SIG-M5 treated with dmso at 0.1 percent for 504 hours (cell line): ENCODE data around the gene MEF2C.
"Not testable (repeated sequence)": the region's sequence is repeated elsewhere in the genome, so short reads cannot be mapped to it uniquely, and the experiment has no call there.

Experiments used
- DNase-seq: peaks from one replicate; lab custom pipeline; 2025; ENCODE audit not compliant: unreplicated experiment; lab: John Stamatoyannopoulos, UW

MEF2C gene

DNA sequence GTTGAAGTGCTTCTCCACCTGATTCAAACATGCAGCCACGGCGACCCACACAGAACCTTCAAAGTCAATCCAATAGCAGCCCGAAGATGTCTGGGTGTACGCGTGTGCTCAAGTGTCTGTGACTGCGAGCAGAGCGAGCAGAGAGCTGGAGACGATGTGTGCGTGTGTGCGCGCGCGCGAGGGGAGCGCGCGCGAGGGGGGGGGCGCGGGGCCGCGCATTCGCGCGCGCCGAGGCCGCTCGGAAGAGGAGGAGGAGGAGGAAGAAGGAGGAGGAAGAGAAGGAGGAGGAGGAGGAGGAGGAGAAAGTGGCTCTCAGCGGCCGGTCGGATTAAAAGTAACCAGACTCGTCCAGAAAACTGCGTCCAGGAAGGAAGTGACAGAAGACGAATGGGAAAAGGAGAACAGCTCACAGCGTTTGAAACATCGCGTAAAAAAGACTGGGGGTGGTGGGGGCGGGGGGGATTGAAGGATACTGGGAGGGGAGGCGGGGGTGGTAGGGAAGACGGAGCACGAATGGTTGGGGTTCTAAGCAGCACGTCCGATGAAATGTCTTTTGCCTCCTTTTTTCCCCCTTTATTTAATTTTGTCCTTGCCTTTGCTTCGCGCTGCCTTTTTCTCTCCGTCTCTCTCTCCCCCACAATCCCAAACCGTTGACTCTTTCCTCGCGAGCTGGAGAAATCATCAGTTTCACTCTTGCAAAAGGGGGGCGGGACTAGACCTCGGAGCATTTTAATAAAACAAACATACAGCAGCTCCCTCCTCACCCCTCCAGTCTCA is at the start of gene MEF2C:
MEF2C (minus strand) TSS at position 126 of the 777 bp plus-strand sequence. CDS start 59,396 bp downstream, outside the sequence.
- no peak for DNase-seq

DNA sequence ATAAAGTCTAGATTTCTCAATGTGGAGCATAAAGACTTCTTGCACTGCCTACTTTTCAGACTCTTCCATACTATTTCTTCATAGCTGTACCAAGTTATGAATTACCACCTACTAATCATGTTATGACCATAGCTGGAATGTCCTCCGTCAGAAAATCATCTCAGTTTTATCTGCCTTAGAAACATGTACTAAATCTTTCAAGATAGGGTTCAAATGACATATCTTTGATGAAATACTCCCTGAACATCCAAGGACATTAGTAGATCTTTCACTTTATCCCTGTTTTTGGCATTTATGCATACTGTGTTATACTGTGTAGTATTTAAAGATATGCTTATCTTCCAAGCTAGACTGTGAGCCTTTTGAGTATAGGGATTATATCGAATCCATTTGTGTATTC is 49.6 kb upstream of the MEF2C start:
- DNase-seq: no peak

DNA sequence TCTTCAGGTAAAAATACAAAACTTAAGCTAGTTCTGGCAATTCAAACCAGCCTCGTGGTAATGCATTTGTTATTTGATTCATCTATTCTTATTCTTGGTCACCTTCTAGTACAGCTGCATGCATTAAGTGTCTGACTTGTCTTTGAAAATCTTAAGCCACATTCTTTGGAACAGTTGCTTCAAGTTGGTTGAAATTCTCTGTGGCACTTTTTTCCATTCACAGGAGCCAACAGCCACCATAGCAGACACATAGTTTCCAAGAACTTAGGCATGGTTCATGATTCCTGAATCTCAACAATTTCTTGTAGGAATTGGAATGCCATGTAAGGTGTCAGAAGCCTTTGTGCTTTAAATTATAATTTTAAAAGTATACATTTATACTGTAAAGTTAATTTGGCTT is 47.4 kb upstream of the MEF2C start:
- no peak for DNase-seq

DNA sequence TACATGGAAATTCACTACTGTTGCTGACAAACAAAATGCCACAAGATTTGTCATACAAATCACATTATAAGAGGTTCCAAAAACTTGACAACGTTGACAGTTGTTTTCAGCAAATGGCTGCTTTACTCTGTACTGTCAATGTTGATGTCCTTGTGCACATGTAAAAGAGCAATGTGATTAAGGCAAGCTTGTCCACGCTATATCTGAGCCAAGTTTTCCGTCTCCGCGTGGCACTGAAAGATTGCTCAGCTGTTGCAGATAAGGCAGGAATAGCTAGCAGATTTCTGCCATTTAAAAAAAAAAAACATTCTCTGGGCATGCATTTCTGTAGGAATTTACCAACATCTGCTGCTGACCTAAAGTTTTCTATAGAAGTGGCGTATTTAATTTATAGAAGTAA is 46.4 kb upstream of the MEF2C start:
- DNase-seq: no peak

DNA sequence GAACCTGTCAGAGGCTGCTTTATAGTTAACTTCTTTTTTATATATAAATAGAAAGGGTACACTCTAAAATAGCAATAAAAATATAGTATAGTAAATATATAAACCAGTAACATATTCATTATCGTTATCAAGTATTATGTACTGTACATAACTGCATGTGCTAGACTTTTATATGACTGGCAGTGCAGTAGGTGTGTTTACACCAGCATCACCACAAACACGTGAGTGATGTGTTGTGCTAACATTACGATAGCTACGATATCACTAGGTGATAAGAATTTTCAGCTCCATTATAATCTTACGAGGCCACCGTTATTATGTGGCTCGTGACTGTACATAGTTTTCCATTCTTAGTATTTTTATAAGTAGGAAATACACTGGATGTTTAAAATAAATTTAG is 43.8 kb upstream of the MEF2C start:
- DNase-seq: no peak

DNA sequence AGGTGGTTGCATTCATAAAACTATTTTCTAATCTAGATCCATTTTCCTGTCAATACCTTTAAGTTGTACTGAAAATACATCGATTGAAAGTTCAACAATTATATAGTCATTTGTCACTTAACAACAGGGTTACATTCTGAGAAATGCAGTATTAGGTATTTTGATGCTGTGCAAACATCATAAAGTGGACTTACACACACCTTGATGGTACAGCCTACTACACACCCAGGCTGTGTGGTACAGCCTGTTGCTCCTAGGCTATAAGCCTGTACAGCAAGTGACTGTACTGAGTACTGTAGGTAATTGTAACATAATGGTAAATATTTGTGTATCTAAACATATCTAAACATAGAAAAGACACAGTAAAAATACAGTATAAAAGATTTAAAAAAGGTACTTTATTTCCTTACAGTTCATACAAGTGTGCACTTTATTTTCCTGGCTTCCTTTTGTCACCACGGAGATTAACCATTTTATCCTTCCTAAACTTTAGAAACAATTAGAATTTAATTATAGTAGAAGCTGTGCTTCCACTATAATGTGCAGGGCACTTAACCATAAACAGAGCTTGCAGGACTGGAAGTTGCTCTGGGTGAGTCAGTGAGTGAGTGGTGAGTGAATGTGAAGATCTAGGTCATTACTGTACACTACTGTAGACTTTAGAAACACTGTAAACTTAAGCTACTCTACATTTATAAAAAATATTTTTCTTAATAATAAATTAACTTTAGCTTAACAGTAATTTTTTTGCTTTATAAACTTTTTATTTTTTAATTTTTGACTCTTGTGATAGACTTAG is 42.9 kb upstream of the MEF2C start:
- DNase-seq: no peak

DNA sequence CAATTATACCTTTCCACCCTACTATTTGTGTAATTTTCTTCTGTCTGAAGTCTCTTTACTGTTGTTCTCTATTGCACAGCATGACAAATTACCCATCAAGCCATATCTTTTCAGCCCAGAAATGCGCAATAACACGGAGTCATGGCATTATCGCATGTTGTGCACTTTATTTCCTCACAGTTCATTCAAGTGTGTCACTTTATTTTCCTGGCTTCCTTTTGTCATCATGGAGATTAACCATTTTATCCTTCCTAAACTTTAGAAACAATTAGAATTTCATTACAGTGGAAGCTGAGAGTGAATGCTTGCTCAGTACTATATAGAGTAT is 41.3 kb upstream of the MEF2C start:
- DNase-seq: no peak

DNA sequence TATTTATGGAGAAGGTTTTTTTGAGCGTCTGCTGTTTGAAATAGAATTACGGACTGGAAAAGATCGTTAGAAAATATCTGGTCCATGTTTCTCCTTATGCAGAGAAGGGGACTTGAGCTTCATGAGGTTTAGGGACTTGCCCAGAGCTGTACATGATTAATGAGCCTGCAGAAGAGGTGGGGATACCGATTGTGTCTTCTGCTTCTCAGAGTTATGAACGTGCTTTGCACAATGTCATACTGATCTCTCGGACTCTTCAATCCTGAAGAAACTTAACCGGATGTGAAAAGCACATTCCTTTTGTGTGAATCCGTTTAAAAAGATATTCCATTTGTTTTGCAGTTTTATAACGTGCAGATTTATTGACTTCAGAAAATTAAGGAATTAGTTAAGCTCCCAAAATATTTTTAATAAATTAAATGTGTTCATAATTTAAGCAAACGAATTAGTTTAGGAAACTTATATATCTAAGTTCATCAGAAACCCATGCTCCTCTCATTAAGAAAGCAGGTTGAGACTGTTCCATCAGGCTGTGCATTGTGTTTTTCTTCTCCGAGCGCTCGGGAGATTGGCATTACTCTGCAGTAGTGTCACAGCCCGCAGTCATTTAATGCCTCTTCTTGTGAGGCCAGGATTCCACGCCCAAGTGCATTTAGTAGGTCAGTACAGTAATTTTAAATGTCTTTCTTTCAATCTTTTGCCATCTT is 40.8 kb upstream of the MEF2C start:
- DNase-seq: no peak

DNA sequence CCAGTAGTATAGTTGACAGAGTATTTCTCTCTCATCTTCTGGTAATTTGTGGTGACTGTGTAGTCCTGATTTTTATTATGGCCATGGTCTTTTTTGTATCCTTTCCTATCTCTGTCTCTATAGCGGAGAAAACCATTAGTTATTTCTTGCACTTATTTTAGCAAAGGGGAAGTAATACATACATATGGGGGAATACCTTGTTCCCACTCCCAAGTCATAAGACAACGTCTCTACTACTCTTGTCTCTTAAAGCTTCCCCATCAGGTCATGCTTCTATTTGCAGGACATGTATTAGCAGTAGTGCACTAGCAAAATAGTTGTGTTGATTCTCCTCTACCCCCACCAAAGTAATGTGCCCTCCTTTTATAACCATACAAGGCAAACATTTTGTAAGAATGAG is 29.8 kb upstream of the MEF2C start:
- not testable (repeated sequence) for DNase-seq

DNA sequence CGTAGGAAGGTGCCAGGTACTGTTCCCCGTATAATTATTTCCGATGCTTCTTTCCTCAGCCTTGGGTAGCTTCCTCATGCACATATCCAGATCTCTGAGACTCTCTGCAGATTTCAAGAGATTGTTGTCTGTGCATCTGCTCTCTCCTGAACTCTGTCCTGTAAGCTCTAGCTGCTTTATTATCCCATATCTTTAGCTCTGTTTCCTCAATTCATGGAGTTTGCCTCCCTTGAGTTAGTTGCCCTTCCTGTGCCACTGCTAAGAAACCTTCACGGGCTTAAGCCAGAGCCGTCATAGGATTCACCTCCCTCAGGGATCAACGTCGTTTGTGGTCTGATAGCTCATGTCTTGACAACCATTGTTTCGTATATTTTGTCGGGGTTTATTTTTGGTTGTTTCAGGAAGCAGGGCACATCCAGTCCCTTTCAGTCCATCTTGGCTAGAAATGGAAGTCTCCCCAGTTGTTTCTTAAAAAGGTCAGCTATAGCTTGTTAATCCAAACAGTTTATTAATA is 28.1 kb upstream of the MEF2C start:
- not testable (repeated sequence) for DNase-seq

DNA sequence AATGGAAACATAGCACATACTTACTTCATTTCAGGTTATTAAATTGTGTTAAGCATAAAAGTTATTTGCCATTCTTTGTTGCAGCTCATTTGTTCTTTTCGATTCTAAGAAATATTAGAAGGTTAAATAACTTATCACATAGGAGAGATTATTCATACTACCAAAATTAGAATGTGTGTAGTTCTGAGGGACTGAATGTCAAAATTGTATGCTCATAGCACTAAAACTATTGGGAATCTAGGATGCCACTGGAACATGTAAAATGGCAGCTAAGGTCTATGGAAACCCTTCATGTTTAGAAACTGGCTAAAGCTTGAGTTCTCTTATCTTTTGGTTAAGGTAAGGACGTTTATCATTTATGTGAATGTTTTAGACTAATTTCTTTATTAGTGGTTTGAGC is 21.5 kb upstream of the MEF2C start:
- not testable (repeated sequence) for DNase-seq

DNA sequence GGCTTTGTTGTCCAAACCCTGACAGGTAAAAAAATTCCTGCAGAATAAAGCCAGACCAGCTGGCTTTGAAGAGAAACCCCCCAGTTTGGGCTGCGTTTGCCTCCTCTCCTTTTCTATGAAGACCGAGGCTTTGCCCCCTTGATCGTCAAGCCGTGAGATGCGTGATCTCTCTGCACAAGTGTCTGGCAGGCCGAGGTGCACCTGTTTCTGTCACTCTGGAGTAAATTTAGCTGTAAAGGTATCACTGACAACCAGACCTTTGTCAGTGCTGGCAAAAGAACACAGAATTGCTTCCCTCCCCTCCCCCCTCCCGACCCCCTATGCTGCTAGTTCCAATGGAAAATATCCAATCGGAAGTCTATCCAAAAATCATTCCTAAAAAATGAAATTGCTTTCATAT is 21.0 kb upstream of the MEF2C start:
- not testable (repeated sequence) for DNase-seq

DNA sequence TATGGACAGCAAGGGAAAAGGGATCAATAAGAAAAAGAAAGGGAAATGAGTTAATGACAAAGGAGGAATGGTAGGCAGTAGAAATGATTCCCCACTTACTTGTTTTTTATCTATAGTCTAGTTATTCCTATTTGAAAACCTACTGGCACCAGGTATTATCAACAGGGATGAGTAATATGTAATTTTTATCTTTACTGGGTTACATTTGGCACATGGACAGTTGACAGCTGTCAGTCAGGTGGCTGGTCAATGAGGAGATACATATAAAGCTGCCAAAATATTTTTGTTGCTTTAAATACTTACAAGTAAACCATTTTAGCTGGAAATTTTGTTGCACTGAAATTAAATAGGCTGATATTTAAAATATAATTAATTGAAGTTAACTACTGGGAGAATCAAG is 18.1 kb upstream of the MEF2C start:
- not testable (repeated sequence) for DNase-seq

DNA sequence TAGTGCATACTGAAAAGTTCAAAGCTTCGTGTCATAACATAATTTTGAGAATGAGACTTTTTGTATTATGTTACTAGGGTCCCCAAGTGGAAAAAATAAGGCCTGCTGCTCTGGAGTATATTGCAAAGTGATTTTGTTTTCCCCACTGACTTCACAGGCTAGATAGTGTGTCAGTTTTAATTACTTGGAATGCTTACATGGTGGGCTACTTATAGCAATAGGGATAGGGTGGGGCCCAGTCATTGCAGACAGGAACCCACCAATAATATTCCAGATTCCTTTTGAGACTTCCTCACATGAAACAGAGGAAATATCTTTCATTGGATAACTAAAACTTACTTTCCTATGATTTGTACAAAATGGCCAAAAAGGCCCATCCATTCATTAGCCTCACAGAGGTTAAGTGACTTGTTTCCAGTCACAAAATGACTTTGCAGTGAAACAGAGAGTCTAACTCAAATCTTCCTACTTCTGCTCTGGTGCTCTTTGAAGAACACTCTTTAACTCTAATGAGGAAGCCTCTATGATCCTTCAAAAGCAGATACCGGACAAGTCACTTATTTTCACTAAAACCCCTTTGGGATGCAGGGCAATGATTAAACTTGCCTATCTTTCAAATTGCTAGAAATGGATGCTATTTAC is 16.2 kb upstream of the MEF2C start:
- DNase-seq: no peak

DNA sequence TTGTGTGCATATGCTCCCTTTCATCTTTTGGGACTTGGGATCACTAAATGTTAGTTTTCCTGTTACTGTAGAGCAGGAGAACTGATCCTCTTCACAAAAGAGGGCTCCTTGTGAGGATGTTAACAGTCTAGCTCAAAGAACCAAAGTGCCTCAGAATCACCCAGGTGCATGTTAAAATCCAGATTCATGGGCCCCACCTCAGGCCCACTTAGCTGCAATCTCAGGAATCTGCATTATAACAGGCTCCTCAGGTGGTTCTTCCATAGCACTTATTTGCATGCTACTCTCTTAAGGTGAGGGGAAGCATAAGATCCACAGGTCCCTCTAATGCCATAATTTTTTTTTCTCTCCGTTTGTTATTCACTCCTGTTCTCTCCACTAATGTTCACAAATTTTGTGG is 14.8 kb upstream of the MEF2C start:
- DNase-seq: no peak

DNA sequence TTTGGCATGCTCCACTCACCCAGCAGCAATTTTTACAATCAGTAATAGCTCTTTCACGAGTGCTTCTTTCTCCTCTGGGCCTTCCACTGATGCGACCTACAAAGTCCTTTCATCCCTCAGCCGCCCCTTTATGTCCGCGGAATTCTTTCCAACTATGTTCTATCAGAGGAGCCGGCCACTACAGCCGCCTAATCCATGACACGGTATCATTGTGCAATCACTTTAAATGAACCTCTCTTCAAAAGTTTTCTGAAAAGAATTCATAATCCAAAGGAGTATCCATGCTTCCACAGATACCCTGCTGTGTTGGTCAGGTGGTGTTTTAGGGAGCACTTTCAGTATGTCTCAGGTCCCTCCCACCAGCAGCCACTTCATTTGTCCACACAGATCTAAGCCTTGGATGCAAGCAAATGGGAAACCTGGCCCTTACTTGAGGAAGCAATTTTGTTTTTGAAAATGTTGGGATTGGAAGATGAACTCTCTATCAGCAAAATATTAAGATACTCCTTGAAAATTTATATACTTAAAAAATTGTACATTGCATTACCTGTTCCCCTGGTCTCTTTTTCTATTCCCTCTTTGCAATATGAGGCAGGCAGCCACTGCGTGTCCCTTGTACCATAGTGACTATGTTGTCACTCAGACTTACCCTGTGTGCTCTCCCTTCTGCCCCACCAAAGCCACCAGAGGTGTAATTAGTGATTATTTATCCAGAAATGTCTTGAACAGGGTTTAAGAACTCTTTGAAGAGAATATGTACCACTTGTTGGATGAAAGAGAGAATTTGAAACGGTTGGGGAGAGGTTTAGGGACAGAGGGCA is 12.9 kb upstream of the MEF2C start:
- no peak for DNase-seq

DNA sequence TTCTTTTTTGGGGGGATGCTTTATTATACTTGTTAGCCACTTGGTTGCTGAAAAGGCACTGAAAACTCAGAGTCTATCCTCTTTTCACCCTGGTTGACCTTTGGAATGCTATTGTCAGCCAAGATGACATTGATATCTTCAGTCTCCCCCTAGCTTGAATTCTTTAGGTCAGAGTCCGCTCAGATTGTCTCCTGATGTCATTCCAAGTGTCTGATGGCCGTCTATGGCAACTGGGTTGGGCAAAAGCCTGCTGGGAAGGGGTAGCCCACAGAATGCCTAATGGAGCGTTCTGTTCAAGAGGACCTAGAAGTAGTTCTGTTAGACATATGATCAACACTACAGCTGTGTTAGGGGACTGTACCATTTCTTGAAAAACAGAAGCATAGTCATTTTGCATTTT is 9.7 kb upstream of the MEF2C start:
- no peak for DNase-seq

DNA sequence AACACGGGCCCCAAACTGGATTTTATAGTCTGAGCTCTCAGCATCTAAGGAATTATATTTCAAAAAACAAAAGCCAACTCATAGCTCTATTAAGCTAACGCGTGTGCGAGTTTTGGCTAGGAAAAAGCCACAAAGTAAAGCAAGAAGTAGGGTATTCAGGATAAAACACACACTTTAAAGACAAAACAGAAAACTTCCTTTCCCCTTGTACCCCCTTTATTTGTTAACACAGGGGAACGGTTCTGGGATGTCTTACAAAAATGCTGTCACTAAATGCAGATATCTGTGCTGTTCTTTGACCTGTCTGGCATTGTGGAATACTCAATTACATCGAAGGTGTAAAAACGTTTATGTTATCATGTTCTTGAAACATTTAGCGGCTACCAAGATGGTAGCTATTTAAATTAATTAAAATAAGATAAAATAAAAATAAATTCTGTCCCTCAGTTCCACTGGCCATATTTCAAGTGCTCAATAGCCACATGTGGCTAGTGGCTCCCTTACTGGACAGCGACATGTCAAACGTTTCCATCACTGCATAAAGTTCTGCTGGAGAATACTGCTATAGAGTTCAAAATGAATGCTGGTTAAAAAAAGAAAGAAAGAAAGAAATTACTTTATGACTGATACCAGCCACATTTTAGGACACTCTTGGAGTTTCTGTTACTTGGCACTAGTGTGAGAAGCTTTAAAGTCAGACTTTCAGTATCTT is 7.2 kb upstream of the MEF2C start:
- no peak for DNase-seq

DNA sequence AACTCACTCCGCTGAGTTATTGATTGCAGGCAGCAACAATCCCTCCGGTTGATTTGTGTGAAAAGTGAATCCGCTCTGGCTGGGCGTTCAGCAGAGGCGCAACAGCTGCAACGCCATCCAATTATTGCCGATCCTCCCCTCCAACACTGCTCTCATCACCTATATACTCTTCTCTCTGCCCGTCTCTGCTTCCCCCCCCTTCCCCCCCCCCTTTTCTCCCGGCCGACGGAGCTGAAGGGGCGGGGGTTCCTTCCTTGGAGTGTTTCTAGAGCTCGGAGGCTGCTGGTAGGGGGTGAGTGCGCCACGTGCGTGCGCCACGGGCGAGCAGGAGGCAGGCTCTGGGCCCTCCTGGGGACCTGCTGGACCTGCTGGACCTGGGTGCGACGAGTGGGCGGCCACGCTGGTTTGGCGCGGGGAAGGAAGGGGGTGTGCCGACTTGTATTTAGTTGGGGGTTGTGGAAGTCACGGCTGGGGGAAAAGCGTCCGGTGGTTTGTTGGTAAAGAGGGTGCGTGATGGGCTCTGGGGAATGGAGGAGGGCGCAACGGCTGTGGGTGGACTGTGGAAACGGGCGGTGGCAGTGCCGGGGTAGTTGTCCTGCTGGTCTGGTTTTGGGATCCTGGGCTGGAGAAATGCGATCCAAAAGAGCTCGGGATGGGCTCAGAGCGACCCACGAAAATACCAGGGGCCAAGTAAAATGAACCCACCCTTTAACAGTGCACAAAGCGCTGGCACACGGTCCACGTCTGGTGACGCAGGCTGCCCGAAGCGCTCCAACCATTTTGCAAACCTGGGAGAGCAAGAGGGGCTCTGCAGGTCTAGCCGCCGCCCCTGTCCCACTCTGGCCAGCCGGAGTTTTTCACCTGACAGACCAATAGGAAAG is 6.4 kb upstream of the MEF2C start:
- DNase-seq: no peak
